GM18499 (cell line): ENCODE measurements around the gene RAD23A.
"Not testable (repeated sequence)": the region's sequence is repeated elsewhere in the genome, so short reads cannot be mapped to it uniquely, and the experiment has no call there.

Source experiments
- ATAC-seq: cut with Tn5 transposase; IDR thresholded peaks from one replicate; pipeline ENCODE4 v1.9.1; 2021; ENCODE audit warnings: moderate number of reproducible peaks; ENCODE audit not compliant: insufficient read depth, unreplicated experiment

Gene RAD23A

GRCh38 chr19:12953799-12954611 is 8.3 kb downstream of the RAD23A start:
- ATAC-seq: no peak

GRCh38 chr19:12954612-12954962 is 8.9 kb downstream of the RAD23A start:
- ATAC-seq: no peak

- not testable (repeated sequence) for ATAC-seq
Measured at GRCh38 chr19:12955575-12955974, 9.9 kb downstream of the RAD23A start.

- ATAC-seq: no peak
Measured at GRCh38 chr19:12955996-12956395, 10.3 kb downstream of the RAD23A start.

- ATAC-seq: no peak
Measured at GRCh38 chr19:12956446-12957388, 11.1 kb downstream of the RAD23A start, which contains the start of gene GADD45GIP1. Gene GADD45GIP1, minus strand, starts transcription at chr19:12957223. Its CDS starts 11 bp downstream, at chr19:12957212.

GRCh38 chr19:12957389-12957952 is 11.8 kb downstream of the RAD23A start:
- ATAC-seq: not testable (repeated sequence)

GRCh38 chr19:12959481-12959880 is 13.8 kb downstream of the RAD23A start:
- ATAC-seq: no peak

GRCh38 chr19:12965017-12965811 is 19.6 kb downstream of the RAD23A start:
- no peak for ATAC-seq

GRCh38 chr19:12965812-12966135 is 20.1 kb downstream of the RAD23A start:
- no peak for ATAC-seq

- no peak for ATAC-seq
Measured at GRCh38 chr19:12967907-12968306, 22.2 kb downstream of the RAD23A start.

- ATAC-seq: no peak
Measured at GRCh38 chr19:12969292-12969988, 23.8 kb downstream of the RAD23A start, which contains the start of gene DAND5. Gene DAND5, plus strand, starts transcription at chr19:12969576. Its CDS starts 85 bp downstream, at chr19:12969661.

- ATAC-seq: no peak
Measured at GRCh38 chr19:12970070-12970820, 24.6 kb downstream of the RAD23A start.

GRCh38 chr19:12973236-12973635 is 27.6 kb downstream of the RAD23A start:
- ATAC-seq: no peak

GRCh38 chr19:12974301-12975220 is 28.9 kb downstream of the RAD23A start:
- no peak for ATAC-seq

- ATAC-seq: no peak
Measured at GRCh38 chr19:12975221-12975741, 29.6 kb downstream of the RAD23A start.

GRCh38 chr19:12976109-12976508 is 30.4 kb downstream of the RAD23A start:
- not testable (repeated sequence) for ATAC-seq

GRCh38 chr19:12979974-12980373 is 34.3 kb downstream of the RAD23A start:
- ATAC-seq: no peak
